Activated naive CD8-positive, alpha-beta T cell treated with anti-CD3 and anti-CD28 coated beads for 36 hours (primary cell): ENCODE results near the gene EYA3. TPM values are rescaled to one million over a fixed set of nuclear protein-coding genes. Genes with fewer than 3 reads are reported as not detected.
A peak's percentile ranks its signal among the peaks of the same experiment; 100 is the strongest.

Experiments
- DNase-seq: peaks from one replicate; pipeline ENCODE4 v3.0.0; 2021
- H3K27ac Mint-ChIP-seq: one replicate; pipeline ENCODE4 v1.8.0; 2022; ENCODE audit warnings: mild to moderate bottlenecking, moderate library complexity, mixed read lengths
- H3K27me3 Mint-ChIP-seq: one replicate; pipeline ENCODE4 v1.8.0; 2022; ENCODE audit warnings: mild to moderate bottlenecking, mixed read lengths
- H3K36me3 Mint-ChIP-seq: one replicate; pipeline ENCODE4 v1.8.0; 2021; ENCODE audit warnings: mild to moderate bottlenecking, mixed read lengths
- H3K4me1 Mint-ChIP-seq: one replicate; pipeline ENCODE4 v1.8.0; 2021; ENCODE audit warnings: mixed read lengths
- H3K4me3 Mint-ChIP-seq: one replicate; pipeline ENCODE4 v1.8.0; 2022; ENCODE audit warnings: mild to moderate bottlenecking, moderate library complexity, mixed read lengths
- H3K9me3 Mint-ChIP-seq: one replicate; pipeline ENCODE4 v1.8.0; 2022; ENCODE audit warnings: mixed read lengths
- total RNA-seq, 2 experiments: library from RNA; stranded (reverse); gene quantifications; one replicate each; pipeline ENCODE4 v1.2.3, GENCODE V29; 2021

The EYA3 gene
- total RNA-seq, 2 experiments from 2014 or later = 30.0 to 30.3 TPM

- Mint-ChIP-seq H3K27me3 (no peaks in the 10 kb centered on the region), H3K4me3 (no peak overlapping the region), H3K36me3 (peaks cover 18% of the 10 kb centered on the region), H3K4me1 (peaks cover 31% of the 10 kb centered on the region), H3K9me3 (no peaks in the 10 kb centered on the region), H3K27ac (no peak overlapping the region)
- no peak for DNase-seq
Measured at GRCh38 chr1:27990920-27991537, 97.4 kb downstream of the EYA3 start.

- H3K27ac Mint-ChIP-seq = no peak overlapping the region
Measured at GRCh38 chr1:27981145-27981544, 107.3 kb downstream of the EYA3 start.

GRCh38 chr1:27980216-27980845, 108.1 kb downstream of the EYA3 start:
- Mint-ChIP-seq H3K4me1 (no peaks in the 10 kb centered on the region), H3K27ac (no peak overlapping the region), H3K9me3 (no peaks in the 10 kb centered on the region), H3K4me3 (no peak overlapping the region), H3K36me3 (peaks cover 6% of the 10 kb centered on the region), H3K27me3 (no peaks in the 10 kb centered on the region)
- no peak for DNase-seq

More at GRCh38 chr1:27981145-27981544, 107.3 kb downstream of the EYA3 start:
- Mint-ChIP-seq H3K36me3 (peaks cover 7% of the 10 kb centered on the region), H3K9me3 (no peaks in the 10 kb centered on the region), H3K4me1 (no peaks in the 10 kb centered on the region), H3K27me3 (no peaks in the 10 kb centered on the region), H3K4me3 (no peak overlapping the region)
- no peak for DNase-seq

- Mint-ChIP-seq H3K27me3 (no peaks in the 10 kb centered on the region), H3K4me1 (no peaks in the 10 kb centered on the region), H3K27ac (no peak overlapping the region), H3K9me3 (no peaks in the 10 kb centered on the region), H3K36me3 (peaks cover 4% of the 10 kb centered on the region), H3K4me3 (no peak overlapping the region)
- no peak for DNase-seq
Measured at GRCh38 chr1:27979859-27980201, 108.6 kb downstream of the EYA3 start.

GRCh38 chr1:27979151-27979858, 109.1 kb downstream of the EYA3 start:
- Mint-ChIP-seq H3K9me3 (no peaks in the 10 kb centered on the region), H3K27ac (no peak overlapping the region), H3K4me3 (no peak overlapping the region), H3K4me1 (no peaks in the 10 kb centered on the region), H3K27me3 (no peaks in the 10 kb centered on the region), H3K36me3 (peaks cover 4% of the 10 kb centered on the region)
- DNase-seq = no peak

- DNase-seq = no peak
- Mint-ChIP-seq H3K4me1 (peaks cover 8% of the 10 kb centered on the region), H3K9me3 (no peaks in the 10 kb centered on the region), H3K27ac (no peak overlapping the region), H3K27me3 (no peaks in the 10 kb centered on the region), H3K36me3 (peaks cover 8% of the 10 kb centered on the region), H3K4me3 (no peak overlapping the region)
Measured at GRCh38 chr1:27974417-27974781, 114.0 kb downstream of the EYA3 start.

- no peak for DNase-seq
- Mint-ChIP-seq H3K36me3 (peaks cover 9% of the 10 kb centered on the region), H3K27ac (no peak overlapping the region), H3K4me1 (peaks cover 9% of the 10 kb centered on the region), H3K9me3 (no peaks in the 10 kb centered on the region), H3K4me3 (no peak overlapping the region), H3K27me3 (no peaks in the 10 kb centered on the region)
Measured at GRCh38 chr1:27973771-27974416, 114.5 kb downstream of the EYA3 start.

- Mint-ChIP-seq H3K27ac (no peak overlapping the region), H3K36me3 (peaks cover 13% of the 10 kb centered on the region), H3K4me3 (no peak overlapping the region), H3K27me3 (no peaks in the 10 kb centered on the region), H3K9me3 (no peaks in the 10 kb centered on the region), H3K4me1 (peaks cover 17% of the 10 kb centered on the region)
- DNase-seq = no peak
Measured at GRCh38 chr1:27972141-27972540, 116.3 kb downstream of the EYA3 start.

- Mint-ChIP-seq H3K27me3 (no peaks in the 10 kb centered on the region), H3K27ac (no peak overlapping the region), H3K4me1 (peaks cover 17% of the 10 kb centered on the region), H3K9me3 (no peaks in the 10 kb centered on the region), H3K36me3 (peaks cover 11% of the 10 kb centered on the region), H3K4me3 (no peak overlapping the region)
- DNase-seq = no peak
Measured at GRCh38 chr1:27971674-27972073, 116.7 kb downstream of the EYA3 start.

- Mint-ChIP-seq H3K27me3 (no peaks in the 10 kb centered on the region), H3K9me3 (no peaks in the 10 kb centered on the region), H3K36me3 (peaks cover 14% of the 10 kb centered on the region), H3K27ac (peak overlapping the region; percentile 18), H3K4me1 (peaks cover 17% of the 10 kb centered on the region), H3K4me3 (no peak overlapping the region)
- no peak for DNase-seq
Measured at GRCh38 chr1:27970401-27970800, 118.0 kb downstream of the EYA3 start.

- peaks cover 17% of the 10 kb centered on the region for H3K4me1 Mint-ChIP-seq
- H3K27me3 Mint-ChIP-seq = no peaks in the 10 kb centered on the region
- no peaks in the 10 kb centered on the region for H3K9me3 Mint-ChIP-seq
- H3K4me3 Mint-ChIP-seq = no peak overlapping the region
- peaks cover 14% of the 10 kb centered on the region for H3K36me3 Mint-ChIP-seq
- no peak for DNase-seq
- peak overlapping the region; percentile 58 for H3K27ac Mint-ChIP-seq
Measured at GRCh38 chr1:27968692-27969091, 119.7 kb downstream of the EYA3 start.

- H3K4me1 Mint-ChIP-seq = peaks cover 17% of the 10 kb centered on the region
- peaks cover 10% of the 10 kb centered on the region for H3K36me3 Mint-ChIP-seq
- peak overlapping the region; percentile 58 for H3K27ac Mint-ChIP-seq
- DNase-seq = no peak
- no peaks in the 10 kb centered on the region for H3K27me3 Mint-ChIP-seq
- no peak overlapping the region for H3K4me3 Mint-ChIP-seq
- no peaks in the 10 kb centered on the region for H3K9me3 Mint-ChIP-seq
Measured at GRCh38 chr1:27967884-27968466, 120.4 kb downstream of the EYA3 start.

- no peak overlapping the region for H3K4me3 Mint-ChIP-seq
- H3K9me3 Mint-ChIP-seq = no peaks in the 10 kb centered on the region
- H3K27ac Mint-ChIP-seq = no peak overlapping the region
- peaks cover 17% of the 10 kb centered on the region for H3K4me1 Mint-ChIP-seq
- DNase-seq = no peak
- peaks cover 10% of the 10 kb centered on the region for H3K36me3 Mint-ChIP-seq
- no peaks in the 10 kb centered on the region for H3K27me3 Mint-ChIP-seq
Measured at GRCh38 chr1:27967106-27967883, 121.1 kb downstream of the EYA3 start.

GRCh38 chr1:27966402-27967105, 121.9 kb downstream of the EYA3 start:
- H3K4me1 Mint-ChIP-seq = peaks cover 23% of the 10 kb centered on the region
- peaks cover 10% of the 10 kb centered on the region for H3K36me3 Mint-ChIP-seq
- no peak for DNase-seq
- no peaks in the 10 kb centered on the region for H3K9me3 Mint-ChIP-seq
- H3K27ac Mint-ChIP-seq = no peak overlapping the region
- no peak overlapping the region for H3K4me3 Mint-ChIP-seq
- H3K27me3 Mint-ChIP-seq = no peaks in the 10 kb centered on the region
